ENCODE results near the gene SELENOP. TPM values are rescaled to one million over a fixed set of nuclear protein-coding genes. Genes with fewer than 3 reads are reported as not detected.
"Not testable (repeated sequence)": the region's sequence is repeated elsewhere in the genome, so short reads cannot be mapped to it uniquely, and the experiment has no call there.

The SELENOP gene
- total RNA-seq, 2 donors from 2014 or later, result 0.38 TPM; not detected in 1

GRCh38 chr5:42816546-42816945 lies 4.9 kb upstream of the SELENOP start:
- ATAC-seq; H3K27ac Mint-ChIP-seq; H3K27me3 Mint-ChIP-seq; H3K36me3 Mint-ChIP-seq; H3K9me3 Mint-ChIP-seq; H3K4me1 Mint-ChIP-seq (ENCODE audit: low read depth in 2 of 2); H3K4me3 Mint-ChIP-seq; DNase-seq (ENCODE audit: low spot score): not testable (repeated sequence)

- H3K27ac Mint-ChIP-seq, result no peak overlapping the region
- H3K9me3 Mint-ChIP-seq, result no peaks in the 10 kb centered on the region
- H3K4me1 Mint-ChIP-seq (ENCODE audit: low read depth in 2 of 2), result no peaks in the 10 kb centered on the region
- DNase-seq (ENCODE audit: low spot score) (no peak), ATAC-seq (no peak)
- no peak overlapping the region for H3K4me3 Mint-ChIP-seq
- no peaks in the 10 kb centered on the region for H3K27me3 Mint-ChIP-seq
- H3K36me3 Mint-ChIP-seq, result no peaks in the 10 kb centered on the region
Observed at GRCh38 chr5:42813533-42813932, 1.8 kb upstream of the SELENOP start.

GRCh38 chr5:42812620-42813019 lies 928 bp upstream of the SELENOP start:
- Mint-ChIP-seq H3K4me1 (ENCODE audit: low read depth in 2 of 2) (no peaks in the 10 kb centered on the region), H3K4me3 (no peak overlapping the region), H3K36me3 (no peaks in the 10 kb centered on the region), H3K9me3 (no peaks in the 10 kb centered on the region), H3K27ac (no peak overlapping the region), H3K27me3 (no peaks in the 10 kb centered on the region)
- ATAC-seq, result no peak
- DNase-seq (ENCODE audit: low spot score), result no peak

- Mint-ChIP-seq H3K9me3 (no peaks in the 10 kb centered on the region), H3K36me3 (no peaks in the 10 kb centered on the region), H3K27me3 (no peaks in the 10 kb centered on the region), H3K27ac (no peak overlapping the region), H3K4me3 (no peak overlapping the region), H3K4me1 (ENCODE audit: low read depth in 2 of 2) (no peaks in the 10 kb centered on the region)
- DNase-seq (ENCODE audit: low spot score) (no peak), ATAC-seq (no peak)
Observed at GRCh38 chr5:42810834-42811590, 680 bp downstream of the SELENOP start.

- ATAC-seq (no peak), DNase-seq (ENCODE audit: low spot score) (no peak)
- Mint-ChIP-seq H3K27ac (no peak overlapping the region), H3K4me1 (ENCODE audit: low read depth in 2 of 2) (no peaks in the 10 kb centered on the region), H3K4me3 (no peak overlapping the region), H3K9me3 (no peaks in the 10 kb centered on the region), H3K27me3 (no peaks in the 10 kb centered on the region), H3K36me3 (no peaks in the 10 kb centered on the region)
Observed at GRCh38 chr5:42808888-42809611, 2.6 kb downstream of the SELENOP start.

- Mint-ChIP-seq H3K9me3 (no peaks in the 10 kb centered on the region), H3K27ac (no peak overlapping the region)
- ATAC-seq, result no peak
Observed at GRCh38 chr5:42807722-42808447, 3.8 kb downstream of the SELENOP start.

GRCh38 chr5:42806701-42807262 lies 4.9 kb downstream of the SELENOP start:
- no peaks in the 10 kb centered on the region for H3K4me1 Mint-ChIP-seq (ENCODE audit: low read depth in 2 of 2)
- H3K36me3 Mint-ChIP-seq, result no peaks in the 10 kb centered on the region
- no peak overlapping the region for H3K27ac Mint-ChIP-seq
- H3K27me3 Mint-ChIP-seq, result no peaks in the 10 kb centered on the region
- no peak for ATAC-seq
- no peak for DNase-seq (ENCODE audit: low spot score)
- no peak overlapping the region for H3K4me3 Mint-ChIP-seq
- H3K9me3 Mint-ChIP-seq, result no peaks in the 10 kb centered on the region

More at GRCh38 chr5:42807722-42808447, 3.8 kb downstream of the SELENOP start:
- DNase-seq (ENCODE audit: low spot score), result no peak
- no peak overlapping the region for H3K4me3 Mint-ChIP-seq
- H3K4me1 Mint-ChIP-seq (ENCODE audit: low read depth in 2 of 2), result no peaks in the 10 kb centered on the region
- H3K27me3 Mint-ChIP-seq, result no peaks in the 10 kb centered on the region
- H3K36me3 Mint-ChIP-seq, result no peaks in the 10 kb centered on the region

GRCh38 chr5:42806004-42806700 lies 5.5 kb downstream of the SELENOP start:
- H3K4me3 Mint-ChIP-seq, result no peak overlapping the region
- H3K27ac Mint-ChIP-seq, result no peak overlapping the region
- ATAC-seq, result no peak
- H3K36me3 Mint-ChIP-seq, result no peaks in the 10 kb centered on the region
- no peaks in the 10 kb centered on the region for H3K27me3 Mint-ChIP-seq
- no peaks in the 10 kb centered on the region for H3K9me3 Mint-ChIP-seq
- no peak for DNase-seq (ENCODE audit: low spot score)
- no peaks in the 10 kb centered on the region for H3K4me1 Mint-ChIP-seq (ENCODE audit: low read depth in 2 of 2)

GRCh38 chr5:42804717-42805339 lies 6.9 kb downstream of the SELENOP start:
- Mint-ChIP-seq H3K4me1 (ENCODE audit: low read depth in 2 of 2) (no peaks in the 10 kb centered on the region), H3K9me3 (no peaks in the 10 kb centered on the region), H3K27ac (no peak overlapping the region), H3K4me3 (no peak overlapping the region), H3K27me3 (no peaks in the 10 kb centered on the region), H3K36me3 (no peaks in the 10 kb centered on the region)
- no peak for DNase-seq (ENCODE audit: low spot score)
- ATAC-seq, result no peak

- Mint-ChIP-seq H3K4me1 (ENCODE audit: low read depth in 2 of 2) (no peaks in the 10 kb centered on the region), H3K9me3 (no peaks in the 10 kb centered on the region), H3K27me3 (no peaks in the 10 kb centered on the region), H3K36me3 (peaks cover 14% of the 10 kb centered on the region), H3K4me3 (no peak overlapping the region), H3K27ac (no peak overlapping the region)
- DNase-seq (ENCODE audit: low spot score) (no peak), ATAC-seq (no peak)
Observed at GRCh38 chr5:42801516-42802166, 10.1 kb downstream of the SELENOP start.

GRCh38 chr5:42800748-42801330 lies 10.9 kb downstream of the SELENOP start:
- no peaks in the 10 kb centered on the region for H3K9me3 Mint-ChIP-seq
- no peaks in the 10 kb centered on the region for H3K4me1 Mint-ChIP-seq (ENCODE audit: low read depth in 2 of 2)
- no peak for DNase-seq (ENCODE audit: low spot score)
- no peak overlapping the region for H3K27ac Mint-ChIP-seq
- no peak for ATAC-seq
- peaks cover 14% of the 10 kb centered on the region for H3K36me3 Mint-ChIP-seq
- H3K27me3 Mint-ChIP-seq, result no peaks in the 10 kb centered on the region
- no peak overlapping the region for H3K4me3 Mint-ChIP-seq

GRCh38 chr5:42799668-42800114 lies 12.0 kb downstream of the SELENOP start:
- no peak for ATAC-seq
- H3K4me1 Mint-ChIP-seq (ENCODE audit: low read depth in 2 of 2), result no peaks in the 10 kb centered on the region
- no peaks in the 10 kb centered on the region for H3K9me3 Mint-ChIP-seq
- no peak overlapping the region for H3K4me3 Mint-ChIP-seq
- no peak for DNase-seq (ENCODE audit: low spot score)
- H3K27me3 Mint-ChIP-seq, result no peaks in the 10 kb centered on the region
- peaks cover 14% of the 10 kb centered on the region for H3K36me3 Mint-ChIP-seq
- H3K27ac Mint-ChIP-seq, result no peak overlapping the region

All from natural killer cell treated with Interleukin-12 subunit alpha and Interleukin-12 subunit beta and Interleukin-15 and Interleukin-18, amount 100 ng/mL, for 72 hours (primary cell).